Pulmonary artery endothelial cell (primary cell): ENCODE measurements around the gene FBXO7. TPM values are rescaled to one million over a fixed set of nuclear protein-coding genes. Genes with fewer than 3 reads are reported as not detected.

Experiments
- DNase-seq: peaks from one replicate; pipeline ENCODE4 v3.0.0-alpha.2; 2011; ENCODE audit warnings: low read depth, low spot score
- total RNA-seq: library from RNA; depleted of rRNA; stranded (reverse); fragments of >200 nt; gene quantifications from 2 replicates; pipeline ENCODE4 v1.2.3, GENCODE V29; 2014

The FBXO7 gene
- total RNA-seq, 1 donor from 2014 or later: 48.1 TPM

GRCh38 chr22:32489377-32489776, 14.8 kb downstream of the FBXO7 start:
- no peak for DNase-seq

- no peak for DNase-seq
These were observed 15.7 kb downstream of the FBXO7 start for GRCh38 chr22:32490279-32490678.

- no peak for DNase-seq
These were observed 17.5 kb downstream of the FBXO7 start for GRCh38 chr22:32492111-32492510.

GRCh38 chr22:32493551-32493950, 18.9 kb downstream of the FBXO7 start:
- DNase-seq: no peak

- no peak for DNase-seq
These were observed 20.4 kb downstream of the FBXO7 start for GRCh38 chr22:32494971-32495370.

GRCh38 chr22:32499666-32500065, 25.1 kb downstream of the FBXO7 start:
- no peak for DNase-seq

- DNase-seq: no peak
These were observed 27.5 kb downstream of the FBXO7 start for GRCh38 chr22:32501836-32502752.

- no peak for DNase-seq
These were observed 34.4 kb downstream of the FBXO7 start for GRCh38 chr22:32509045-32509444.

GRCh38 chr22:32511274-32511673, 36.7 kb downstream of the FBXO7 start:
- no peak for DNase-seq

- DNase-seq: no peak
These were observed 37.2 kb downstream of the FBXO7 start for GRCh38 chr22:32511776-32512175.

GRCh38 chr22:32512267-32512982, 37.8 kb downstream of the FBXO7 start:
- no peak for DNase-seq

GRCh38 chr22:32515084-32515483, 40.5 kb downstream of the FBXO7 start:
- DNase-seq: no peak

- no peak for DNase-seq
These were observed 42.9 kb downstream of the FBXO7 start for GRCh38 chr22:32517488-32517887.

GRCh38 chr22:32517921-32518320, 43.3 kb downstream of the FBXO7 start:
- DNase-seq: no peak

- DNase-seq: no peak
These were observed 43.8 kb downstream of the FBXO7 start for GRCh38 chr22:32518381-32518780.

- no peak for DNase-seq
These were observed 44.2 kb downstream of the FBXO7 start for GRCh38 chr22:32518848-32519247.

- DNase-seq: no peak
These were observed 46.0 kb downstream of the FBXO7 start for GRCh38 chr22:32520612-32521011.

- no peak for DNase-seq
These were observed 47.6 kb downstream of the FBXO7 start for GRCh38 chr22:32522237-32522636.

- no peak for DNase-seq
These were observed 53.1 kb downstream of the FBXO7 start for GRCh38 chr22:32527756-32528155.

- no peak for DNase-seq
These were observed 53.7 kb downstream of the FBXO7 start for GRCh38 chr22:32528316-32528715.

- DNase-seq: peak; percentile 27
These were observed 54.7 kb downstream of the FBXO7 start for GRCh38 chr22:32528984-32529982.
